A673 (cell line): ENCODE results near the gene CBX4.

ENCODE experiments used
- CTCF ChIP-seq: fragments of 300-800, 200-600 bp; sonication (generic); conservative IDR thresholded peaks from 2 replicates; pipeline ENCODE4 v1.5.1; 2017; ENCODE audit warnings: low read depth, mild to moderate bottlenecking, antibody characterized with exemption, low read length, moderate library complexity, mixed read lengths
- EZH2 ChIP-seq: fragments of 200-600 bp; sonication (generic); IDR thresholded peaks from 2 replicates; pipeline ENCODE4 v1.6.1; 2017; ENCODE audit warnings: borderline replicate concordance, low read depth, mild to moderate bottlenecking, mixed read lengths, antibody characterized with exemption, low read length; ENCODE audit not compliant: poor library complexity, severe bottlenecking

GRCh38 chr17:79790805-79791734, 48.2 kb downstream of the CBX4 start:
- TF ChIP-seq CTCF (no peak), EZH2 (no peak)
